Measurements from ENCODE around the gene LCP1.

LCP1 gene

DNA sequence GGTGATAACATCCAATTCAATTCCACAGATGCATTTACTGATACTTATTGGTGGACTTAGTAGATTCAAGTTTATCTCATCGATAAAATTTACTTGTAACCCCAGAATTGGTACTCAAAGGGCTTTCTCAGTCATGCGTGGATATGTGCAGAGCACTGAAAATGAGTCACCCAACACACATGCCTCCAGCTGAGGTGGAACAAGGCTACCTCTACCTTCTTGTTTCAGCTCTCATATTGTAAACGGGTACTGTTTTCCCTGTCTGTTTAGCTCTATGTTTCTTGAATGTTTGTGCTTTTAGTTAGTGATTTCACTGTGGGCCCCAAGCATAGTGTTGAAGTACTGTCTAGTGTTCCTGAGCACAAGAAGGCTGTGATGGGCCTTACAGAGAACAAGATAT is 31.3 kb upstream of the LCP1 start:
- H3K9ac ChIP-seq (ENCODE audit: low read depth, low read length) = no peak overlapping the region
- no peaks in the 10 kb centered on the region for H3K36me3 ChIP-seq (ENCODE audit: insufficient read depth, low read length)
- peaks cover 37% of the 10 kb centered on the region for H3K4me1 ChIP-seq (ENCODE audit: insufficient read depth, low read length)
- H4K20me1 ChIP-seq (ENCODE audit: insufficient read depth, low read length) = no peaks in the 10 kb centered on the region
- H3K27ac ChIP-seq (ENCODE audit: low read length) = no peak overlapping the region
- no peak overlapping the region for H2AFZ ChIP-seq (ENCODE audit: low read depth, low read length)
- ATAC-seq (ENCODE audit: insufficient read depth, low read depth) (no peak), DNase-seq (no peak)
- peaks cover 32% of the 10 kb centered on the region for H3K79me2 ChIP-seq (ENCODE audit: insufficient read depth, low read length)
- H3K4me2 ChIP-seq (ENCODE audit: insufficient read depth, low read length) = peak overlapping the region; percentile 98
- TF ChIP-seq, protein P1, sequence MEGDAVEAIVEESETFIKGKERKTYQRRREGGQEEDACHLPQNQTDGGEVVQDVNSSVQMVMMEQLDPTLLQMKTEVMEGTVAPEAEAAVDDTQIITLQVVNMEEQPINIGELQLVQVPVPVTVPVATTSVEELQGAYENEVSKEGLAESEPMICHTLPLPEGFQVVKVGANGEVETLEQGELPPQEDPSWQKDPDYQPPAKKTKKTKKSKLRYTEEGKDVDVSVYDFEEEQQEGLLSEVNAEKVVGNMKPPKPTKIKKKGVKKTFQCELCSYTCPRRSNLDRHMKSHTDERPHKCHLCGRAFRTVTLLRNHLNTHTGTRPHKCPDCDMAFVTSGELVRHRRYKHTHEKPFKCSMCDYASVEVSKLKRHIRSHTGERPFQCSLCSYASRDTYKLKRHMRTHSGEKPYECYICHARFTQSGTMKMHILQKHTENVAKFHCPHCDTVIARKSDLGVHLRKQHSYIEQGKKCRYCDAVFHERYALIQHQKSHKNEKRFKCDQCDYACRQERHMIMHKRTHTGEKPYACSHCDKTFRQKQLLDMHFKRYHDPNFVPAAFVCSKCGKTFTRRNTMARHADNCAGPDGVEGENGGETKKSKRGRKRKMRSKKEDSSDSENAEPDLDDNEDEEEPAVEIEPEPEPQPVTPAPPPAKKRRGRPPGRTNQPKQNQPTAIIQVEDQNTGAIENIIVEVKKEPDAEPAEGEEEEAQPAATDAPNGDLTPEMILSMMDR (IDR thresholded peaks at IDR 0.05; ENCODE audit: borderline replicate concordance, extremely low read depth, low read length, poor library complexity, severe bottlenecking) = no peak
- no peak for TF ChIP-seq EZH2 (IDR thresholded peaks at IDR 0.05; ENCODE audit: borderline replicate concordance, low read depth, low read length, severe bottlenecking)
- H3K27me3 ChIP-seq (ENCODE audit: insufficient read depth, low read length, poor library complexity) = no peaks in the 10 kb centered on the region
- no peak overlapping the region for H3K4me3 ChIP-seq (ENCODE audit: low read depth in 1 of 2, low read length in 2 of 2)
- H3K9me3 ChIP-seq (ENCODE audit: insufficient read depth, low read length, severe bottlenecking) = no peaks in the 10 kb centered on the region

GRCh38 chr13:46211483-46212351 is 29.7 kb upstream of the LCP1 start, which contains the start of gene LRRC63:
TSS of gene LRRC63 (plus strand) at chr13:46211928. CDS start at chr13:46213035, 1,107 bp downstream.
- Histone ChIP-seq H3K27me3 (ENCODE audit: insufficient read depth, low read length, poor library complexity) (no peaks in the 10 kb centered on the region), H2AFZ (ENCODE audit: low read depth, low read length) (peak within 1 kb of the TSS; percentile 98), H3K36me3 (ENCODE audit: insufficient read depth, low read length) (no peaks in the 10 kb centered on the region), H3K4me2 (ENCODE audit: insufficient read depth, low read length) (peak within 1 kb of the TSS; percentile 98), H3K79me2 (ENCODE audit: insufficient read depth, low read length) (peaks cover 32% of the 10 kb centered on the region), H3K9me3 (ENCODE audit: insufficient read depth, low read length, severe bottlenecking) (no peaks in the 10 kb centered on the region), H3K4me3 (ENCODE audit: low read depth in 1 of 2, low read length in 2 of 2) (peak within 1 kb of the TSS; percentile 57 to 90), H3K27ac (ENCODE audit: low read length) (peak within 1 kb of the TSS; percentile 92), H3K4me1 (ENCODE audit: insufficient read depth, low read length) (peaks cover 37% of the 10 kb centered on the region), H3K9ac (ENCODE audit: low read depth, low read length) (peak within 1 kb of the TSS; percentile 71), H4K20me1 (ENCODE audit: insufficient read depth, low read length) (no peaks in the 10 kb centered on the region)
- TF ChIP-seq, protein P1 (IDR thresholded peaks at IDR 0.05; ENCODE audit: borderline replicate concordance, extremely low read depth, low read length, poor library complexity, severe bottlenecking) = no peak
- TF ChIP-seq EZH2 (IDR thresholded peaks at IDR 0.05; ENCODE audit: borderline replicate concordance, low read depth, low read length, severe bottlenecking) = no peak
- ATAC-seq (ENCODE audit: insufficient read depth, low read depth) = peak; percentile 98
- peak; percentile 92 for DNase-seq

DNA sequence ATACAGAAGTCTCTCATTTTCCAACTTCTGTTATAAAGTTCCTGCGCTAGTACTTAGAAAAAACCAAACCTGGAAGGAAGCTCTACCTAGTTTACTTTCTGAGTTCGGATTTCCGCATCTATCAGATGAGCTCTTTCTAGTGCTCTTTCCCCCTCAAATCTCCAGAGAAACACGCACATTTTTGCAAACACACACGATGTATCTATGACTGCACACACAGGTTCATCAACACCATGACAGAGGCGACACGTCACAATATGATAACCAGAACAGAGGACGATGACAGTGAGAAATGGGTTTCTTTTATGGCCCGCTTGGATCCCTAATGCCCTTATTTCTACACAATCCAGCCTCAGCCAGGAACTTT is 29.1 kb upstream of the LCP1 start:
- peak; percentile 41 for ATAC-seq (ENCODE audit: insufficient read depth, low read depth)
- Histone ChIP-seq H3K9ac (ENCODE audit: low read depth, low read length) (peak overlapping the region; percentile 71), H2AFZ (ENCODE audit: low read depth, low read length) (peak overlapping the region; percentile 98)

More for the DNA sequence above, 29.1 kb upstream of the LCP1 start:
- H3K79me2 ChIP-seq (ENCODE audit: insufficient read depth, low read length) = peaks cover 32% of the 10 kb centered on the region
- TF ChIP-seq, protein P1 (IDR thresholded peaks at IDR 0.05; ENCODE audit: borderline replicate concordance, extremely low read depth, low read length, poor library complexity, severe bottlenecking) = no peak
- no peak for TF ChIP-seq EZH2 (IDR thresholded peaks at IDR 0.05; ENCODE audit: borderline replicate concordance, low read depth, low read length, severe bottlenecking)
- peak; percentile 45 for DNase-seq
- no peaks in the 10 kb centered on the region for H3K9me3 ChIP-seq (ENCODE audit: insufficient read depth, low read length, severe bottlenecking)
- H3K36me3 ChIP-seq (ENCODE audit: insufficient read depth, low read length) = no peaks in the 10 kb centered on the region
- peak overlapping the region; percentile 98 for H3K4me2 ChIP-seq (ENCODE audit: insufficient read depth, low read length)
- H4K20me1 ChIP-seq (ENCODE audit: insufficient read depth, low read length) = no peaks in the 10 kb centered on the region
- peaks cover 41% of the 10 kb centered on the region for H3K4me1 ChIP-seq (ENCODE audit: insufficient read depth, low read length)
- H3K27ac ChIP-seq (ENCODE audit: low read length) = peak overlapping the region; percentile 92
- H3K4me3 ChIP-seq (ENCODE audit: low read depth in 1 of 2, low read length in 2 of 2) = peak overlapping the region; percentile 57 to 90
- no peaks in the 10 kb centered on the region for H3K27me3 ChIP-seq (ENCODE audit: insufficient read depth, low read length, poor library complexity)

All from DND-41 (cell line).